ENCODE results near the gene PKDREJ.
A peak's percentile ranks its signal among the peaks of the same experiment; 100 is the strongest.

The PKDREJ gene

DNA sequence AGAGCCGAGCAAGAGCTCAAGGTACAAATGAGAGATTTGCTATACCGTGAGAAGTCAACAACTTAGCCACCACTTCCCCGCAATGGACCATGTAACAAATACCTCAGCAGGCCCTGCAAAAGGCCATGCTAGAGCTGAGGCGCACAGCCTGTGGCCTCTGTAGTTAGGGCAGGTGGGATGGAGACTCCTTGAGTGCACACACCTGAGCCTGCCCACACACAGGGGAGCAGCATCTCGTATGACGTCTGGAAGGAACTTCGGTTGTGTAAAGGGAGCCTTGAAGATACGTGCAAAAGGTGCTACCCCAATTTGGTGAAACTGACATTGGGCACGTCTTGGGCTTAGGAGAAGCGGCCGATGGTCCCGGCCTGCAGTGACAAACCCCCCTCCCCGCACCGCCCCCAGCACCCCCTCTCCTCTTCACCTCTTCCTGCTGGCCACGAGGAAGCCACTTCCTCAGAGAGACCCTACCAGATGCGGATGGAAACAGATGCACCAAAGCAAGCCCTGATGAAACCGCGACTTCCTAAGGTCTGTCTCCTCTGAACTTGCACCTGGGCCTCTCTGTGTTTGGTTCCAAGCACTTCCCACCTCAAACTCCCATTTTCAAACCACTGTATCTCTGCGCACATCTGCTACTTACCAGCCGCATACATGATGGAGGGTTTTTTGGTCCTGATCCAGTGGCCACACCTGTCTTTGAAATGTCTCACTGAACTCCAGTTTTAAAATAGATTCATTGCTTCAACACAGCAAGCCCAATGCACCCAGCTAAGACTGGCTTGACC, 23.7 kb downstream of the PKDREJ start:
- no peak for DNase-seq (ENCODE audit: low read depth)
- no peak overlapping the region for H3K4me3 ChIP-seq (ENCODE audit: low read depth, low read length)
- no peak for TF ChIP-seq POLR2A (IDR thresholded peaks at IDR 0.05; ENCODE audit: extremely low read depth, insufficient read length)
- TF ChIP-seq, protein P1, sequence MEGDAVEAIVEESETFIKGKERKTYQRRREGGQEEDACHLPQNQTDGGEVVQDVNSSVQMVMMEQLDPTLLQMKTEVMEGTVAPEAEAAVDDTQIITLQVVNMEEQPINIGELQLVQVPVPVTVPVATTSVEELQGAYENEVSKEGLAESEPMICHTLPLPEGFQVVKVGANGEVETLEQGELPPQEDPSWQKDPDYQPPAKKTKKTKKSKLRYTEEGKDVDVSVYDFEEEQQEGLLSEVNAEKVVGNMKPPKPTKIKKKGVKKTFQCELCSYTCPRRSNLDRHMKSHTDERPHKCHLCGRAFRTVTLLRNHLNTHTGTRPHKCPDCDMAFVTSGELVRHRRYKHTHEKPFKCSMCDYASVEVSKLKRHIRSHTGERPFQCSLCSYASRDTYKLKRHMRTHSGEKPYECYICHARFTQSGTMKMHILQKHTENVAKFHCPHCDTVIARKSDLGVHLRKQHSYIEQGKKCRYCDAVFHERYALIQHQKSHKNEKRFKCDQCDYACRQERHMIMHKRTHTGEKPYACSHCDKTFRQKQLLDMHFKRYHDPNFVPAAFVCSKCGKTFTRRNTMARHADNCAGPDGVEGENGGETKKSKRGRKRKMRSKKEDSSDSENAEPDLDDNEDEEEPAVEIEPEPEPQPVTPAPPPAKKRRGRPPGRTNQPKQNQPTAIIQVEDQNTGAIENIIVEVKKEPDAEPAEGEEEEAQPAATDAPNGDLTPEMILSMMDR (IDR thresholded peaks at IDR 0.05; ENCODE audit: low read depth, low read length) = no peak
- no peak for TF ChIP-seq MYC (IDR thresholded peaks at IDR 0.05; ENCODE audit: low read depth, low read length)
- no peak for TF ChIP-seq MAX (IDR thresholded peaks at IDR 0.05; ENCODE audit: low read depth, low read length)

GRCh38 chr22:46238541-46238940, 24.6 kb downstream of the PKDREJ start:
- TF ChIP-seq, protein P1 (IDR thresholded peaks at IDR 0.05; ENCODE audit: low read depth, low read length) = no peak
- TF ChIP-seq POLR2A (IDR thresholded peaks at IDR 0.05; ENCODE audit: extremely low read depth, insufficient read length) (no peak), MYC (IDR thresholded peaks at IDR 0.05; ENCODE audit: low read depth, low read length) (no peak), MAX (IDR thresholded peaks at IDR 0.05; ENCODE audit: low read depth, low read length) (no peak)
- no peak overlapping the region for H3K4me3 ChIP-seq (ENCODE audit: low read depth, low read length)
- no peak for DNase-seq (ENCODE audit: low read depth)

GRCh38 chr22:46237453-46238124, 25.6 kb downstream of the PKDREJ start:
- H3K4me3 ChIP-seq (ENCODE audit: low read depth, low read length) = no peak overlapping the region
- no peak for DNase-seq (ENCODE audit: low read depth)
- no peak for TF ChIP-seq MAX (IDR thresholded peaks at IDR 0.05; ENCODE audit: low read depth, low read length)
- TF ChIP-seq, protein P1 (IDR thresholded peaks at IDR 0.05; ENCODE audit: low read depth, low read length) = no peak
- no peak for TF ChIP-seq MYC (IDR thresholded peaks at IDR 0.05; ENCODE audit: low read depth, low read length)
- no peak for TF ChIP-seq POLR2A (IDR thresholded peaks at IDR 0.05; ENCODE audit: extremely low read depth, insufficient read length)

DNA sequence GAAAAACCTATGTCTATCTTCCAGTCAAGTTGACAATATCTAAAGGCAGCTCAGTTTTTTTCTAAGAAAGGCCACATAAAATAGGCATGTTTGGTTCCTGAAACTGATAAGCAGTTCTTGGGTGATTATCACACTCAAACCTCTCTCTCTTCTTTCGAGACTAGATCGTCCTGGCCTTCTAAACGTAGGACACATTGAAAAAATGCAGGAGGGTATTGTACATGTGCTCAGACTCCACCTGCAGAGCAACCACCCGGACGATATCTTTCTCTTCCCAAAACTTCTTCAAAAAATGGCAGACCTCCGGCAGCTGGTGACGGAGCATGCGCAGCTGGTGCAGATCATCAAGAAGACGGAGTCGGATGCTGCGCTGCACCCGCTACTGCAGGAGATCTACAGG, 28.2 kb downstream of the PKDREJ start:
- no peak for DNase-seq (ENCODE audit: low read depth)

GRCh38 chr22:46233231-46233630, 29.9 kb downstream of the PKDREJ start:
- peak; percentile 76 for DNase-seq (ENCODE audit: low read depth)
- H3K4me3 ChIP-seq (ENCODE audit: low read depth, low read length) = no peak overlapping the region
- TF ChIP-seq MYC (IDR thresholded peaks at IDR 0.05; ENCODE audit: low read depth, low read length) = no peak
- TF ChIP-seq POLR2A (IDR thresholded peaks at IDR 0.05; ENCODE audit: extremely low read depth, insufficient read length) = no peak
- TF ChIP-seq, protein P1 (IDR thresholded peaks at IDR 0.05; ENCODE audit: low read depth, low read length) = no peak
- no peak for TF ChIP-seq MAX (IDR thresholded peaks at IDR 0.05; ENCODE audit: low read depth, low read length)

More for the DNA sequence above, 28.2 kb downstream of the PKDREJ start:
- no peak overlapping the region for H3K4me3 ChIP-seq (ENCODE audit: low read depth, low read length)
- no peak for TF ChIP-seq MYC (IDR thresholded peaks at IDR 0.05; ENCODE audit: low read depth, low read length)
- TF ChIP-seq, protein P1 (IDR thresholded peaks at IDR 0.05; ENCODE audit: low read depth, low read length) = no peak
